GM18499 (cell line): ENCODE measurements around the gene SPSB1.

Experiments
- ATAC-seq: cut with Tn5 transposase; IDR thresholded peaks from one replicate; pipeline ENCODE4 v1.9.1; 2021; ENCODE audit warnings: moderate number of reproducible peaks; ENCODE audit not compliant: insufficient read depth, unreplicated experiment

The SPSB1 gene

GRCh38 chr1:9360371-9361064 lies 67.8 kb downstream of the SPSB1 start:
- no peak for ATAC-seq

GRCh38 chr1:9361630-9362260 lies 69.1 kb downstream of the SPSB1 start:
- no peak for ATAC-seq

- ATAC-seq = no peak
Observed at GRCh38 chr1:9362488-9362887, 69.8 kb downstream of the SPSB1 start.

- no peak for ATAC-seq
Observed at GRCh38 chr1:9363061-9363471, 70.4 kb downstream of the SPSB1 start.

- no peak for ATAC-seq
Observed at GRCh38 chr1:9366298-9366697, 73.6 kb downstream of the SPSB1 start.

- ATAC-seq = no peak
Observed at GRCh38 chr1:9366943-9367780, 74.5 kb downstream of the SPSB1 start.

GRCh38 chr1:9367806-9368205 lies 75.1 kb downstream of the SPSB1 start:
- ATAC-seq = no peak

GRCh38 chr1:9368356-9368755 lies 75.7 kb downstream of the SPSB1 start:
- no peak for ATAC-seq

GRCh38 chr1:9369964-9370788 lies 77.5 kb downstream of the SPSB1 start:
- ATAC-seq = no peak

GRCh38 chr1:9371391-9371935 lies 78.8 kb downstream of the SPSB1 start:
- ATAC-seq = no peak

GRCh38 chr1:9371951-9372350 lies 79.3 kb downstream of the SPSB1 start:
- no peak for ATAC-seq

- ATAC-seq = no peak
Observed at GRCh38 chr1:9373619-9374018, 80.9 kb downstream of the SPSB1 start.

GRCh38 chr1:9374748-9375341 lies 82.2 kb downstream of the SPSB1 start:
- ATAC-seq = no peak

- ATAC-seq = no peak
Observed at GRCh38 chr1:9375912-9376311, 83.2 kb downstream of the SPSB1 start.

- no peak for ATAC-seq
Observed at GRCh38 chr1:9376430-9376829, 83.7 kb downstream of the SPSB1 start.

- ATAC-seq = no peak
Observed at GRCh38 chr1:9376886-9377333, 84.2 kb downstream of the SPSB1 start.

GRCh38 chr1:9378801-9379200 lies 86.1 kb downstream of the SPSB1 start:
- ATAC-seq = no peak

- ATAC-seq = no peak
Observed at GRCh38 chr1:9380711-9381110, 88.0 kb downstream of the SPSB1 start.

GRCh38 chr1:9382643-9383491 lies 90.2 kb downstream of the SPSB1 start:
- ATAC-seq = no peak
